ENCODE results near the gene TSPAN33. TPM values are rescaled to one million over a fixed set of nuclear protein-coding genes. Genes with fewer than 3 reads are reported as not detected.
A peak's percentile ranks its signal among the peaks of the same experiment; 100 is the strongest.

Gene TSPAN33
- total and polyA plus RNA-seq, 2 donors from 2014 or later, result 54.9 to 316 TPM

DNA sequence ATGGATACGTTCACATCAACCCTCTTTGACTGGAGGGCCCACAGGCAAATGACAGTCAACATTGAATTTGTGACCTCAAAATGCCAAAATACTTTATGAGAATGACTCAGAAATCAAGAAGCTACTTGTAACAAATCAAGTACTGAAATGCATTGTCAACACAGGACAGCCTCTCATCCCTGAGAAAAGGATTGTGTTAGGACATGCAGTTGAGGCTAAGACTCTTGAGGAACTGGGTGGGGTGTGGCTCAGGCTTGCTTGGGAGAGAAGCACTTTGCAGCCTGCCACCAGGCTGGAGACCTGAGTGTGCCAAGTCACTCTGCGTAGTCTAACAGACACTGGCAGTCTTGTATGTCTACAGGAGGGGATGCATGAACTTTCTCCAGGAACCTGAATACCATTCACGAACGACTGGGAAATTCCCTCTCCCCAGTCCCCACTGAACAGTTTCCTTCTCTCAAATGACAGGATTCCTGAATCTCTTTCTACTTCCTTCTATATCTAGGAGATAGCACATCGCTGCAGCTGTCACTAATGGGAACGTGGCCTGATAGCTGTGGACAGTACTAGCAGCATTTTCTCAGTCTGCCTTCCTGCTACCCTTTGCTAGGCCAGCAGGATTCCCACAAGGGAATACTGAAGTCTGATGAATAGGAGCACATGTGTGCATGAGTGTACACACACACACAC, 40.6 kb downstream of the TSPAN33 start:
- H3K9me3 ChIP-seq (ENCODE audit: control insufficient read depth in 2 of 3, insufficient read depth in 1 of 3, low read length in 3 of 3), result no peaks in the 10 kb centered on the region
- DNase-seq (no peak), FAIRE-seq (no peak)
- H3K36me3 ChIP-seq (ENCODE audit: control insufficient read depth in 2 of 3, insufficient read depth in 3 of 3, low read length in 3 of 3), result no peaks in the 10 kb centered on the region
- H3K27me3 ChIP-seq (ENCODE audit: control insufficient read depth, insufficient read depth, low read length), result no peaks in the 10 kb centered on the region
- TF ChIP-seq, protein P1, sequence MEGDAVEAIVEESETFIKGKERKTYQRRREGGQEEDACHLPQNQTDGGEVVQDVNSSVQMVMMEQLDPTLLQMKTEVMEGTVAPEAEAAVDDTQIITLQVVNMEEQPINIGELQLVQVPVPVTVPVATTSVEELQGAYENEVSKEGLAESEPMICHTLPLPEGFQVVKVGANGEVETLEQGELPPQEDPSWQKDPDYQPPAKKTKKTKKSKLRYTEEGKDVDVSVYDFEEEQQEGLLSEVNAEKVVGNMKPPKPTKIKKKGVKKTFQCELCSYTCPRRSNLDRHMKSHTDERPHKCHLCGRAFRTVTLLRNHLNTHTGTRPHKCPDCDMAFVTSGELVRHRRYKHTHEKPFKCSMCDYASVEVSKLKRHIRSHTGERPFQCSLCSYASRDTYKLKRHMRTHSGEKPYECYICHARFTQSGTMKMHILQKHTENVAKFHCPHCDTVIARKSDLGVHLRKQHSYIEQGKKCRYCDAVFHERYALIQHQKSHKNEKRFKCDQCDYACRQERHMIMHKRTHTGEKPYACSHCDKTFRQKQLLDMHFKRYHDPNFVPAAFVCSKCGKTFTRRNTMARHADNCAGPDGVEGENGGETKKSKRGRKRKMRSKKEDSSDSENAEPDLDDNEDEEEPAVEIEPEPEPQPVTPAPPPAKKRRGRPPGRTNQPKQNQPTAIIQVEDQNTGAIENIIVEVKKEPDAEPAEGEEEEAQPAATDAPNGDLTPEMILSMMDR (IDR thresholded peaks at IDR 0.05; ENCODE audit: borderline replicate concordance, extremely low read depth, insufficient read depth), result no peak
- no peak overlapping the region for H3K27ac ChIP-seq (ENCODE audit: low read depth in 2 of 2, low read length in 2 of 2)
- H3K9ac ChIP-seq (ENCODE audit: low read length in 3 of 3), result no peak overlapping the region
- intact Hi-C loops (cut with DNase I), result no loop called here
- H3K4me1 ChIP-seq (ENCODE audit: control insufficient read depth in 2 of 3, insufficient read depth in 2 of 3, low read depth in 1 of 3, low read length in 3 of 3), result peaks cover 0 to 3% (median 3%) of the 10 kb centered on the region in 3 donors
- no peak overlapping the region for H3K4me3 ChIP-seq (ENCODE audit: low read length in 3 of 3)

DNA sequence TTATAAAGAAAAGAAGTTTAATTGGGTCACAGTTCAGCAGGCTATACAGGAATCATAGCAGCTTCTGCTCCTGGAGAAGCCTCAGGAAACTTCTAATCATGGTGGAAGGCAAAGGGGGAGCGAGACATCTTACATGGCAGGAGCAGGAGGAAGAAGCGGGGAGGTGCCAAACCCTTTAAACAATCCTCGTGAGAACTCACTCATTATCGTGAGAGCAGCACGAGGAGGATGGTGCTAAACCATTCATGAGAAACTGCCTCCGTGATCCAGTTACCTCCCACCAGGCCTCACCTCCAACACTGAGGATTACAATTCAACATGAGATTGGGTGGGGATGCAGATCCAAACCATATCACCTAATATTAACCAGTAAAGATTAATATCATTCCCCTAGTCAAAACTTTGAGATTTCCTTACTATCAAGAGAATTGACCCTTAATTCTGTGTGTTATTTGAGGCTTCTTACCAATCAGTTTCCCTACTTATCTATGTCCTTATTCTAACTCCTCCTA, 42.3 kb downstream of the TSPAN33 start:
- Histone ChIP-seq H3K9me3 (ENCODE audit: control insufficient read depth in 2 of 3, insufficient read depth in 1 of 3, low read length in 3 of 3) (no peaks in the 10 kb centered on the region), H3K9ac (ENCODE audit: low read length in 3 of 3) (no peak overlapping the region), H3K4me1 (ENCODE audit: control insufficient read depth in 2 of 3, insufficient read depth in 2 of 3, low read depth in 1 of 3, low read length in 3 of 3) (peaks cover 0 to 7% (median 6%) of the 10 kb centered on the region in 3 donors), H3K27me3 (ENCODE audit: control insufficient read depth, insufficient read depth, low read length) (no peaks in the 10 kb centered on the region), H3K36me3 (ENCODE audit: control insufficient read depth in 2 of 3, insufficient read depth in 3 of 3, low read length in 3 of 3) (no peaks in the 10 kb centered on the region), H3K4me3 (ENCODE audit: low read length in 3 of 3) (no peak overlapping the region), H3K27ac (ENCODE audit: low read depth in 2 of 2, low read length in 2 of 2) (no peak overlapping the region)
- no peak for FAIRE-seq
- TF ChIP-seq, protein P1 (IDR thresholded peaks at IDR 0.05; ENCODE audit: borderline replicate concordance, extremely low read depth, insufficient read depth), result no peak
- DNase-seq, result no peak
- intact Hi-C loops (cut with DNase I), result no loop called here

DNA sequence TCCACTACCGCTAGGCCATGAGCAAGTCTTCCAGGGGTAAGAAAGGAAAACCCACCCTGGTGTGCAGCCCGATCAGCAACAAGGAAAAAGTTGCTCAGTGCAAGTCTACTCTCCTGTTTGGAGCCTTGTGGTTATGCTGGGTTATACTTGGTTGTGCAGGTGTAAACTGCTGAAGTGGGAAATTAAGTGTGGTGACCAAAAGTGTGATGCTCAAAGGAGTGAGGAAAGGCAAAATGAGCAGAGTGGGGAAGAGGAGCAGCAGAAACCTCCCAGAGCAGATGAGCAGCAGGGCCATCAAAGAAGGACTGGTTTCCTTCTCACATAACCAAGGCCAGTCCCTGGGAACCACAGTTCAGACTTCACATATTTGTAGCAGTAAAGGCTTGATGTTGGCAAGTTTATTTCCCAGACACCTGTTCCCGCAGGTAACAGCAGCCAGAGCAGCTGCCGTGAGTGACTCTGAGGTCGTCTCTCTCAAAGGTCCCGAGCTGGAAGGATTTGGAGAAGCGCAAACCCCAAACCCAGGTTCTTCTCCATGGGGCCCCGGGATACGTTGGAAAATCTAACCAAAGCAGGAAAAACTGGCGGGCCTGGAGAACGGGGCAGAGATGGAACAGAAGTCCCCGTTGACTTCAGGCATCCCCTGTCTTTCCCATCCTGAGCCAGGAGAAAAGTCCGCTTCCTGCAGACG, 43.3 kb downstream of the TSPAN33 start:
- DNase-seq, result no peak
- FAIRE-seq, result no peak
- Histone ChIP-seq H3K36me3 (ENCODE audit: control insufficient read depth in 2 of 3, insufficient read depth in 3 of 3, low read length in 3 of 3) (no peaks in the 10 kb centered on the region), H3K4me1 (ENCODE audit: control insufficient read depth in 2 of 3, insufficient read depth in 2 of 3, low read depth in 1 of 3, low read length in 3 of 3) (peaks cover 0 to 9% (median 6%) of the 10 kb centered on the region in 3 donors), H3K4me3 (ENCODE audit: low read length in 3 of 3) (peak overlapping the region; percentile 37 to 72 (median 48)), H3K9me3 (ENCODE audit: control insufficient read depth in 2 of 3, insufficient read depth in 1 of 3, low read length in 3 of 3) (no peaks in the 10 kb centered on the region), H3K27ac (ENCODE audit: low read depth in 2 of 2, low read length in 2 of 2) (no peak overlapping the region), H3K9ac (ENCODE audit: low read length in 3 of 3) (peak overlapping the region in 2 of 3 donors; percentile 17 to 67), H3K27me3 (ENCODE audit: control insufficient read depth, insufficient read depth, low read length) (no peaks in the 10 kb centered on the region)
- TF ChIP-seq, protein P1 (IDR thresholded peaks at IDR 0.05; ENCODE audit: borderline replicate concordance, extremely low read depth, insufficient read depth), result no peak
- intact Hi-C loops (cut with DNase I), result no loop called here
